Body of pancreas (tissue), 4 donors: ENCODE results near the gene LAMB3. TPM values are rescaled to one million over a fixed set of nuclear protein-coding genes. Genes with fewer than 3 reads are reported as not detected.
A peak's percentile ranks its signal among the peaks of the same experiment; 100 is the strongest.

Experiments used
- ATAC-seq: fragments of 150-250 bp; one replicate; pipeline ENCODE4 v1.9.1; 2016
- DNase-seq, 4 donors: peaks; one replicate each; pipeline ENCODE4 v3.0.0-alpha.2; 2019
- H3K27ac ChIP-seq, 4 donors: fragments of 200-600 bp; sonication (generic); 1 replicate in 3 of 4; 2 replicates in 1 of 4; pipeline versions ENCODE4 v1.5.1 to v1.6.1; 2016 to 2019; ENCODE audit warnings: mild to moderate bottlenecking in 1 of 4, mixed read lengths in 1 of 4, moderate library complexity in 1 of 4
- H3K27me3 ChIP-seq, 2 donors: fragments of 200-600 bp; sonication (generic); one replicate each; pipeline ENCODE4 v1.6.0; 2016; ENCODE audit warnings: mild to moderate bottlenecking in 1 of 2
- H3K36me3 ChIP-seq, 2 donors: fragments of 200-600 bp; sonication (generic); replicated peaks in 1 of 2; 2 replicates each; pipeline ENCODE4 v1.5.1; 2016; ENCODE audit warnings: low read depth in 2 of 2; ENCODE audit not compliant: insufficient read depth in 1 of 2
- H3K4me1 ChIP-seq: fragments of 200-600 bp; sonication (generic); one replicate; pipeline ENCODE4 v1.6.0; 2016
- H3K4me3 ChIP-seq, 2 donors: fragments of 200-600 bp; sonication (generic); 1 replicate in 1 of 2; 2 replicates in 1 of 2; pipeline ENCODE4 v1.5.1; 2016 to 2019
- H3K9me3 ChIP-seq, 3 donors: fragments of 200-600 bp; sonication (generic); 1 replicate in 2 of 3; 2 replicates in 1 of 3; pipeline ENCODE4 v1.5.1; 2016
- CTCF ChIP-seq, 7 experiments: fragments of 450-650 bp in 4 of 7; fragments of 200-600 bp in 3 of 7; sonication (generic) in 3 of 7; IDR thresholded peaks; one replicate each; pipeline ENCODE4 v1.5.1; 2016 to 2019; ENCODE audit warnings: antibody characterized with exemption in 7 of 7
- POLR2A ChIP-seq, 3 donors: fragments of 450-650 bp; IDR thresholded peaks; one replicate each; pipeline ENCODE4 v1.6.1; 2016; ENCODE audit warnings: antibody characterized with exemption in 3 of 3, mild to moderate bottlenecking in 2 of 3
- WGBS, 2 donors: methylation state at CpG; one replicate each; pipeline ENCODE4 v1.1.5; 2017; 5-methylcytosine and 5-hydroxymethylcytosine counted together
- intact Hi-C: fragments of 100-400 bp; cut with DNase I; formaldehyde crosslinking; loops from one replicate; pipeline ENCODE4 v1.15.1; 2023
- total RNA-seq, 2 donors: library from RNA; depleted of rRNA; stranded (reverse); fragments of >200 nt; gene quantifications; one replicate each; pipeline ENCODE4 v1.1.0, GENCODE V29; 2016

The LAMB3 gene
- total RNA-seq, 2 donors from 2014 or later, result 5.3 to 7.3 TPM

GRCh38 chr1:209603877-209604276, 48.3 kb downstream of the LAMB3 start:
- Histone ChIP-seq H3K4me3 (no peak overlapping the region), H3K27me3 (no peaks in the 10 kb centered on the region), H3K36me3 (no peaks in the 10 kb centered on the region), H3K27ac (no peak overlapping the region), H3K4me1 (no peaks in the 10 kb centered on the region), H3K9me3 (no peaks in the 10 kb centered on the region)
- intact Hi-C loops, result loop anchor here (5.0 kb wide), 1 partner anchor 93 kb away; no protein-coding TSS in a partner anchor
- 70 to 72% methylated on average over 5 of the region's 5 CpGs for WGBS, 2 donors
- no peak for DNase-seq
- no peak for ATAC-seq
- TF ChIP-seq POLR2A (IDR thresholded peaks at IDR 0.05) (no peak), CTCF (IDR thresholded peaks at IDR 0.05) (no peak)

- Histone ChIP-seq H3K27me3 (no peaks in the 10 kb centered on the region), H3K36me3 (no peaks in the 10 kb centered on the region), H3K27ac (no peak overlapping the region), H3K4me3 (no peak overlapping the region), H3K4me1 (no peaks in the 10 kb centered on the region), H3K9me3 (no peaks in the 10 kb centered on the region)
- intact Hi-C loops, result loop anchor here (5.0 kb wide), 1 partner anchor 95 kb away; no protein-coding TSS in a partner anchor
- TF ChIP-seq POLR2A (IDR thresholded peaks at IDR 0.05), result no peak
- peak; percentile 50 to 89 (median 85) for TF ChIP-seq CTCF (IDR thresholded peaks at IDR 0.05)
- ATAC-seq (peak; percentile 82), DNase-seq (peak; percentile 44 to 63 (median 48))
- 19 to 28% methylated on average over 6 of the region's 6 CpGs for WGBS, 2 donors
These were observed 50.2 kb downstream of the LAMB3 start for GRCh38 chr1:209601809-209602657.

GRCh38 chr1:209600541-209600940, 51.7 kb downstream of the LAMB3 start:
- Histone ChIP-seq H3K27ac (no peak overlapping the region), H3K27me3 (no peaks in the 10 kb centered on the region), H3K36me3 (no peaks in the 10 kb centered on the region), H3K4me3 (no peak overlapping the region), H3K4me1 (no peaks in the 10 kb centered on the region), H3K9me3 (no peaks in the 10 kb centered on the region)
- WGBS, 2 donors, result 61 to 78% methylated on average over 1 of the region's 1 CpG
- DNase-seq, result no peak
- TF ChIP-seq CTCF (IDR thresholded peaks at IDR 0.05) (no peak), POLR2A (IDR thresholded peaks at IDR 0.05) (no peak)
- intact Hi-C loops, result loop anchor here (5.0 kb wide), 1 partner anchor 97 kb away; no protein-coding TSS in a partner anchor
- no peak for ATAC-seq

GRCh38 chr1:209598227-209598626, 54.0 kb downstream of the LAMB3 start:
- no peak overlapping the region for H3K27ac ChIP-seq
- DNase-seq (no peak), ATAC-seq (no peak)
- intact Hi-C loops, result no loop called here
- H3K9me3 ChIP-seq, result no peaks in the 10 kb centered on the region
- TF ChIP-seq POLR2A (IDR thresholded peaks at IDR 0.05) (no peak), CTCF (IDR thresholded peaks at IDR 0.05) (no peak)
- no peak overlapping the region for H3K4me3 ChIP-seq
- 45 to 62% methylated on average over 1 of the region's 1 CpG for WGBS, 2 donors
- no peaks in the 10 kb centered on the region for H3K4me1 ChIP-seq
- no peaks in the 10 kb centered on the region for H3K27me3 ChIP-seq
- H3K36me3 ChIP-seq, result no peaks in the 10 kb centered on the region
